Activated CD8-positive, alpha-beta memory T cell treated with anti-CD3 and anti-CD28 coated beads for 36 hours (primary cell): ENCODE measurements around the gene CTSK. TPM values are rescaled to one million over a fixed set of nuclear protein-coding genes. Genes with fewer than 3 reads are reported as not detected.

Experiments
- CTCF ChIA-PET: fragments of 350-600 bp; sonication (Branson Sonifier 250); formaldehyde crosslinking; loops from one replicate; lab custom pipeline; 2021; ENCODE audit warnings: antibody characterized with exemption; lab: Charles Lee
- POLR2A ChIA-PET: fragments of 350-600 bp; sonication (Branson Sonifier 250); formaldehyde crosslinking; loops from one replicate; lab custom pipeline; 2021; ENCODE audit warnings: antibody characterized with exemption; lab: Charles Lee
- total RNA-seq, 2 experiments: library from RNA; stranded (reverse); gene quantifications; one replicate each; pipeline ENCODE4 v1.2.3, GENCODE V29; 2021

The CTSK gene
- total RNA-seq, 2 experiments from 2014 or later, result 1.9 to 2.2 TPM

DNA sequence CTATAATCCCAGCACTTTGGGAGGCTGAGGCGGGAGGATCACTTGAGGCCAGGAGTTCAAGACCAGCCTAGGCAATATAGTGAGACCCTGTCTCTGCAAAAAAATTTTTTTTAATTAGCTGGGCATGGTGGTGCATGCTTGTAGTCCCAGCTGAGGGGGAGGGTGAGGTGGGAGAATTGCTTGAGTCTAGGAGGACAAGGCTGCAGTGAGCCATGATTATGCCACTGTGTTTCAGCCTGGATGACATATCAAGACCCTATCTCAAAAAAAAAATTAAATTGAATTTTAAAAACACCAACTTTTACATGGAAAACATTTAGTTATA, 42.1 kb downstream of the CTSK start:
- ChIA-PET POLR2A (interaction anchor here (0.6 kb wide), 1 partner anchor 157 kb away, joined by 3 read pairs; no protein-coding TSS in a partner anchor), CTCF (interaction anchor here (0.9 to 1.7 kb wide), 3 partner anchors 136 to 195 kb away, joined by 3 to 4 read pairs (median 4); partner anchors contain the start of gene ENSA)

GRCh38 chr1:150765296-150765976, 42.6 kb downstream of the CTSK start, which contains the start of gene CTSS:
Gene CTSS (minus strand): TSS chr1:150765778. CDS start chr1:150764763, 1,015 bp downstream.
- POLR2A ChIA-PET, result interaction anchor here (0.6 kb wide), 1 partner anchor 157 kb away, joined by 3 read pairs; no protein-coding TSS in a partner anchor

DNA sequence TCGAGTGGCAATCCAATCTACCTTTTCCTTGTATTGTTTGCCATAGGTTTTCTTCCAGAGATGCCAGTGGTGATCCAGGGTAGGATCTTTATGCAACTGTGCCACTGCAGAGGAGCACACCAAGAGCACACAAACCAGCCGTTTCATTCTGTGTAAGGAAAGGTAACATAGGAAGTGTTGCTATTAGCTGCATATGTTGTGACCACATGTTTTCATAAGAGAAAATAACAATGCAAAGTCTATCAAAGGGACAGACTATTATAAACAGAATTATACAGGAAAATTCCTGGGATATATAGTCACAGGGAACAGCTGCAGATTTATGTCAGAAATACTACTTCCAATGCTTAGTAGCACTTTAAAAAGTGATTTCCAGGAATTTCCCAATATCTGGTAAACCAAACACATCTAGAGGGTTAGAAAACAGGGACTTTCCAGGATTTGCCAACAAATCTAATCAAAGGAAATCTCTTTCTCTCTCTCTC, 43.4 kb downstream of the CTSK start:
- ChIA-PET CTCF (no interaction called here), POLR2A (no interaction called here)

More at GRCh38 chr1:150765296-150765976, 42.6 kb downstream of the CTSK start, which contains the start of gene CTSS:
- CTCF ChIA-PET, result interaction anchor here (0.9 to 1.7 kb wide), 3 partner anchors 136 to 195 kb away, joined by 3 to 4 read pairs (median 4); partner anchors contain the start of gene ENSA

- ChIA-PET CTCF (no interaction called here), POLR2A (no interaction called here)
Observed at GRCh38 chr1:150763018-150763417, 45.0 kb downstream of the CTSK start.

DNA sequence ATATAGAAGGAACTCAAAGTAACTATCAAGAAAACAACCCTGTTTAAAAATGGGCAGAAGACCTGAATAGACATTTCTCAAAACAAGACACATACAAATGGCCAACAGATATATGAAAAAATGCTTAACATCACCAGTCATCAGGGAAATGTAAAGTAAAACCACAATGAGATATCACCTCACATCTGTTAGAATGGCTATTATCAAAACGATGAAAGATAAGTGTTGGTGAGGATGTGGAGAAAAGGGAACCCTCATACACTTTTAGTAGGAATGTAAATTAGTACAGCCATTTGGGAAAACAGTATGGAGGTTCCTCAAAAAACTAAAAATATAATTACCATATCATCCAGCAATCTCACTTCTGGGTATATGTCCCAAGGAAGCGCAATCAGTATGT, 45.5 kb downstream of the CTSK start:
- ChIA-PET CTCF (no interaction called here), POLR2A (no interaction called here)

DNA sequence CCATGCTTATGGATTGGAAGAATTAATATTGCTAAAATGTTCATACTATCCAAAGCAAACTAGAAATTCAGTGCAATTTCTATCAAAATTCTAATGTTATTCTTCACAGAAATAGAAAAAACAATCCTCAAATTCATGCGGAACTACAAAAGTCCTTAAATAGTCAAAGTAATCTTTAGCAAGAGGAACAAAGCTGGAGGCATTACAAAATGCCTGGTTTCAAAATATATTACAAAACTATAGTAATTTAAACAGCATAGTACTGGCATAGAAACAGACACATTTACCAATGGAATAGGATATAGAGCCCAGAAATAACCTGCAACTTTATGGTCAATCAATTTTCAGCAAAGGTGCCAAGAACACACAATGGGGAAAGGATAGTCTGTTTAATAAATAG, 46.3 kb downstream of the CTSK start:
- CTCF ChIA-PET, result no interaction called here

GRCh38 chr1:150760013-150760412, 48.0 kb downstream of the CTSK start:
- CTCF ChIA-PET, result no interaction called here
- POLR2A ChIA-PET, result interaction anchor here (0.6 kb wide), 1 partner anchor 242 kb away, joined by 3 read pairs; no protein-coding TSS in a partner anchor

More for the DNA sequence above, 46.3 kb downstream of the CTSK start:
- POLR2A ChIA-PET, result no interaction called here

DNA sequence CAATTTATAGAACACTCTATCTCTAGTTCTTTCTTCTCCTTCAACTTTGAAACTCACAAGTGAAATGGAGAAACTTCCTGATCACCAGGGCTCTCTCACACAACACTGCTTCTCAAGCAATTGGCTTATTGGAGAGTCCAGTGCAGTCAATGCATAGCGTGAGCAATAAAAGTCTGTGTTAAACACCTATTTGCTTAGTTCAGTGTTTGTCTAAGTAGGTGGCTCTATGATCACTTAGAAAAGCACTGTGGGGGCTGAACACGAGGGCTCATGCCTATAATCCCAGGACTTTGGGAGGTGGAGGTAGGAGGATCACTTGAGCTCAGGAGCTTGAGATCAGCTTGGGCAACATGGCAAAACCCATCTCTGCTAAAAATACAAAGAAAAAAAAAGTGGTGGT, 54.6 kb downstream of the CTSK start:
- ChIA-PET POLR2A (no interaction called here), CTCF (no interaction called here)

- POLR2A ChIA-PET, result no interaction called here
- CTCF ChIA-PET, result no interaction called here
Observed at GRCh38 chr1:150751443-150751842, 56.6 kb downstream of the CTSK start.

DNA sequence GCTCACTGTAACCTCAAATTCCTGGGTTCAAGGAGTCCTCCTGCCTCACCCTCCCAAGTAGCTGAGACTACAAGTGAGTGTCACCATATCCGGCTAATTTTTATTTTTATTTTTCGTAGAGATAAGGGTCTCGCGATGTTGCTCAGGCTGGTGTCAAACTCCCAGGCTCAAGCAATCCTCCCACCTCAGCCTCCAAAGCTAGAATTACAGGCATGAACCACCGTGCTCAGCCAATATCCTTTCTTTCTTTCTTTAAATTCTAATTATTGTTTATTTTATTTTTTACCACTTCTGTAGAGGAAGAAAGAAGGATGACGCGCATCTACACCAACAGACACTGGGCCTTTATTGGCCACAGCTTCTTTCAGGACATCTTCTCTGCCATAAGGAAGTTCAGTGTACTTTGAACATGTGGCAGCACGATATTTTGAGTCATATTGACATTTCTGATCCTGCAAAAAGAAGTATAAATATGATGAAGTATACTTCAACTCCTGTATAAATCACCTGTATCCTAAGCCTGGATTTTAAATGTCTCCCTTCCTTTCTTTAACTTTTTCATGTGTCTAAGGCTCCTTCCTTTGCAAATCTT, 58.2 kb downstream of the CTSK start:
- ChIA-PET CTCF (interaction anchor here (0.6 kb wide), 1 partner anchor 176 kb away, joined by 5 read pairs; the partner anchor contains the start of gene SETDB1), POLR2A (no interaction called here)

GRCh38 chr1:150748878-150749719, 59.0 kb downstream of the CTSK start:
- POLR2A ChIA-PET, result no interaction called here
- CTCF ChIA-PET, result no interaction called here

Other genes with a start within 250 kb of the CTSK start
- gene MCL1, start 228.7 kb downstream of the CTSK start, total RNA-seq, result 100 to 1,000 TPM; 211 to 215 TPM
- 100 to 1,000 TPM; 245 to 251 TPM for gene ENSA, start 178.6 kb downstream of the CTSK start, total RNA-seq
- 10 to 100 TPM; 15.4 to 18.8 TPM for gene GOLPH3L, start 111.1 kb downstream of the CTSK start, total RNA-seq
- not detected for gene HORMAD1, start 87.4 kb downstream of the CTSK start, total RNA-seq
- gene CTSS, start 42.5 kb downstream of the CTSK start, total RNA-seq, result 10 to 100 TPM; 23.8 to 25.2 TPM
- 10 to 100 TPM; 38.8 to 42.4 TPM for gene ARNT, start 68.3 kb upstream of the CTSK start, total RNA-seq
- gene CTXND2, start 78.9 kb upstream of the CTSK start, total RNA-seq, result not detected
- gene SETDB1, start 118.1 kb upstream of the CTSK start, total RNA-seq, result 10 to 100 TPM; 44.0 to 44.2 TPM
- gene CERS2, start 166.6 kb upstream of the CTSK start, total RNA-seq, result 100 to 1,000 TPM; 210 to 218 TPM
- under 1 TPM; 0.10 to 0.15 TPM for gene ANXA9, start 174.0 kb upstream of the CTSK start, total RNA-seq
- 1 to 10 TPM; 4.8 to 5.7 TPM for gene MINDY1, start 198.6 kb upstream of the CTSK start, total RNA-seq
- 10 to 100 TPM; 14.5 to 14.9 TPM for gene PRUNE1, start 200.2 kb upstream of the CTSK start, total RNA-seq
- 1 to 10 TPM in 1 of 2 experiments, under 1 TPM in 1; 0.90 to 1.5 TPM for gene BNIPL, start 228.3 kb upstream of the CTSK start, total RNA-seq
- 1 to 10 TPM; 1.7 to 1.8 TPM for gene C1orf56, start 239.5 kb upstream of the CTSK start, total RNA-seq